ENCODE measurements around the gene SKAP1.

GRCh38 chr17:48151220-48151619 lies 278.8 kb downstream of the SKAP1 start:
- TF ChIP-seq EZH2 (optimal IDR thresholded peaks at IDR 0.05; ENCODE audit: low read depth, low read length) (no peak), CTCF (IDR thresholded peaks at IDR 0.05; ENCODE audit: low read length) (no peak)
